Activated T-cell treated with anti-CD3 and anti-CD28 coated beads, Interleukin-2, amount 50 U/mL, for 48 hours (primary cell): ENCODE data around the gene NOB1.

ENCODE experiments used
- DNase-seq, 2 experiments: peaks; one replicate each; pipeline ENCODE4 v3.0.0-alpha.2; 2020

NOB1 gene

DNA sequence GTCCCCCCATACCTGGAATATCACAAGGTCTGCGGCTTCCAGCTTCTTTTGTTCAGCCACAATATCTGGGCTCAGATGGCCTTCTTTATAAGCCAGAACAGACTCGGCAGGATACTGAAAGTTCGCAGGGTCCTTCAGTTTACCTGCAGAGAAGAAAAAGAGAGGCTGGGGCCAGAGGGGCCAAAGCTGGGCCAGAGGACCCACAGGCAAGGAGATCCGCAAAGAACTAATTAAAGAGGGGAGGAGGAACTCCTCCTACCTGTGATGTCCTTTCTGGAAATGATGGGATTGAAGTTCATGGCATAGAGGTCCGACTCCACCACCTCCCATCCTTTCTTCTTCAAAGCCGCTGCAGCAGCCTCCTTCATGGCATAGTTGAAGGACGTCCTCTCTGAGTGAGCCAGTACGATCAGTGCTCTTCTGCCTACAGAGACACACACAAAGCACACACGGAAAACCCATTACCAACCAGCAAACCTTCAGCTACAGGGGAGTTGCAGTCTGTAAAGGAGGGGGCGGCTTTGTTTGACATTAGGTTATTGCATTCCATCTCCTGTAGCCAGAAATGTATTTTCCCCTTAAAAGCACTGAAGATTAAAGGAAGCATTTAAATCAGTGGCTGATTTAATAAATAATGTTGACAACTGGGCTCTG is 36.5 kb downstream of the NOB1 start:
- no peak for DNase-seq

DNA sequence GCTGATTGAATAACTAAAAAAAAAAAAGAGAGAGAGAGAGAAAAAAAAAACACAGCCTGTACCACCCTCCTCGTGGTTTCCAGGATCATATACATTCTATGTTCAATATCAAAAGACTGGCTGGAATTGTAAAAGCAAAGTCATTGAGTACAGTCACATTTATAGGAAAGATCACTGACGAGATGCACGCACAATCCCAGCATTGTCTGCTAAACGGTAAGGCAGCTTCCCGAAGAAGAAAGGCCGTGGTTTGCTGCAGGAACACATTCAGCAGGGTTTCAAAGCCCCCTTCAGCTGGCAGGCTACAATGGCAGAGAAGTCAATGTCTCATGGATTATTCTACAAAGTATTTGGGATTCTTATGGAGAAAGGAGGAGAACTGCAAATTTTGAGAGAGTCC is 37.7 kb downstream of the NOB1 start:
- DNase-seq, result no peak

DNA sequence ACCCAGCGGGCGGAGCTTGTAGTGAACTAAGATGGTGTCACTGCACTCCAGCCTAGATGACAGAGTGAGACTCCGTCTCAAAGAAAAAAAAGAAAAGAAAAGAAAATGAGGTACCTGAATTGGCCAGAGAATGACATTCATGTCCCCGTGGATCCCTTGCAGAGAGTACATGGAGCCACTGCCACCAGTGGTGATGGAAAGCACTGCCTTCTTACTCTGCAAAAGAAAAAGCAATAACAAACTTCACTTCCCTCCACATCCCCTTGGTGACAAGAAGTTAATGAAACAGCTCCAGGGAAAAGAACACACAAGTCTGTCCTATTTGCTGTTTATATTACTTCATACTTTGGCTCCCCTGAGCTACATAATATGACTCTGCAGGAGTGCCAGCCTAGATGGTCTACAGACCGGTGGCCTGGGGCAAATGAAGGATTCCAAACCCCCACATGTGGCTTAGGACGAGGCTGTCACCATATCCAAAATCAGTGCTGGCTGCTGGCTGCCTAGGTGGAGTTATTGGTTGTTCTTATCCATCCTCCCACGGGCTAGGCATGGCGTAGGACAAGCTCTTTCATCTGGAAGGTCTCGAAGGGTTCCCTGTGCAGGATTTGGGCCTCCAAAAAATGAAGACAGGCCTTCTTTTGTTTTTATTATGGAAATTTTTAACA is 41.7 kb downstream of the NOB1 start:
- no peak for DNase-seq

DNA sequence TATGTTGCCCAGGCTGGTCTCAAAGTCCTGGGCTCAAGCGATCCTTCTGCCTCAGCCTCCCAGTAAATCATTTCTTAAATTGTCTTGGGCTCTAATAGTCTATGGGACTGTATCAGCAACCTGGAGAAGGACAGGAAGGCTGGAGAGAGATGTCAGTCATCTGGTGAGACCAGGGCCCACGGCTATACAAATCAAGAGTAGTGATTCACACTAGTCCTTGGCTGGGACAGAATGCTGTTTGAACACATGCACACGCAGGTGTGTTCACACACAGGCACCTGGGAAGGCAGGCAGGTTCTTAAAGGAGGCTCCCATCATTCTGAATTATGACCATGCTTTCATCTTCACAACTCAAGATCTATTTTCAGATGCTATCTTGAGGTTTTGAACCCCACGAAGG is 42.4 kb downstream of the NOB1 start:
- no peak for DNase-seq

DNA sequence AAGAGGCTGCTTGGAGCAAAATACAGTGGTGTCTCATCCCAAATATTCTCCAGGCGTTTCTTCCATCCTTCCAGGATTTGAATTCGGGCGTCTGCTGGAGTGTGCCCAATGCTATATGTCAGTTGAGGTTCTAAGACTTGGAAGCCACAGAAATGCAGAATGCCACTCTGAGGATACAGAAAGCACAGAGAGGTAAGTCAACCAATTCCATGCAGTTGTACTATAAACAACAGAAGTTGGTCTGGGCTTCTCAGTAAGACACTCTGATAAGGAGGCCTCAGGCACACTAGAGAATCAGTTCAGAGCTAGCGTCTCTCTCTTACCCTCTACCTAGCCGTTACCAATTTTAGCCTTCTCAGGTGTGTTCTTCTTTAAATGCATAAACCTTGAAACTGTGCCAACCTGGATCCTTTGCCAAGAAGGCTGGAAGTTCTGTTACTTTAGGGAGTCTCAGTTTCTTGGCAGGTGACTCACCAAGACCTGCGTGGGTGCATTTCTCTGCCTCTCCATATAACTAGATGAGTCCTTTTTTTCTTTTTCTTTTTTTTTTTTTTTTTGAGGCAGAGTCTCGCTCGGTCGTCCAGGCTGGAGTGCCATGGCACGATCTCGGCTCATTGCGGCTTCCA is 43.5 kb downstream of the NOB1 start:
- DNase-seq, result no peak

DNA sequence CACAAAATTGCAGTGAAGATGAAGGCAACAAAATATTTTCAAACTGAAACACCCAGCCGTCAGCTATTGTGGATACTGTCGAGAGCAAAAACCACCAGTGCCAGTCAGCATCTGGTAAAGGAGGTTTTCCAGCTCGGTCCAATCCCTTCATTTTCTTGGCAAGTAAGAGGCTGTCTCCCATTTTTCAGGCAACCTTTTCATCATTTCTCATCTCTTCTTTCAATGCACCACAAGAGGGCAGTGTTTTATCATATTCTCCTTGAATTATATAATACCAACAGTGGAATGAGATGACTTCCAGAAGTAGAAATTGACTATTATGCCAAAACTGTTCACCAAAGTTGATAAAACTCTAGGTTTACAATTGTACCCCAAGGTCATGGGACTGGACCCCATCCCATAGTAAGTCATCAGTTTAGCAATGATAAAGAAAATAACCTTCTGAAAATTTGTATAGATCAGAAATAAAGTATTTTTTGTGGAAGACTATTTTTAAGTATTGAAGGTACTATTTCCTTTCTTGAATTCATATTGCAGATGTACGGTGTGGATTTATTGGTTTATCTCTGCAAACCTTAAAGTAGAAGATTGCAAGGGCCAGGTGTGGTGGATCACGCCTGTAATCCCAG is 45.2 kb downstream of the NOB1 start:
- DNase-seq, result no peak

DNA sequence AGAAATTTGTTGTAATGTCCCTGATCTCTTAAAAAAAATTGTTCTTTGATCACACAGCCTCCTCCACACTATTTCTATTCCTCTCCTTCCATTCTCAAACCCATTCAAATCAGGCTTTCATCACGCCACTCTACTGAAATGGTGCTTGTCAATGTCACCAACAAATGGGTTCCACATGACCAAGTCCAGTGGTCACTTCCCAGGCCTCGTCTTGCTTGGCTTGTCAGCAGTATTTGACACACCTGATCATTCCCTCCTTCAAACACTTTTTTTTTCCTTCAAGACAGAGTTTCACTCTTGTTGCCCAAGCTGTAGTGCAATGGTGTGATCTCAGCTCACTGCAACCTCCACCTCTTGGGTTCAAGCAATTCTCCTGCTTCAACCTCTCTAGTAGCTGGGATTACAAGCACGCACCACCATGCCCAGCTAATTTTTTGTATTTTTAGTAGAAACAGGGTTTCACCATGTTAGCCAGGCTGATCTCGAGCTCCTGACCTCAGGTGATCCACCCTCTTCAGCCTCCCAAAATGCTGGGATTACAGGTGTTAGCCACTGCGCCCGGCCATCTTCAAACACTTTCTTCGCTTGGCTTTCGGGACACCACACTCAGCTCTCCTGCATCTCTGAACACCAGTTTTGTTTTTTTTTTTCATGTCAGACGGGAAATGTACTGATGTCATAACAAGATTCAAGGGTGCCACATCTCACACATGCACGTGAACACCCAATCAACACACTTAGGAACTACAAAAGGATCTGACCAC is 46.6 kb downstream of the NOB1 start:
- DNase-seq, result no peak

DNA sequence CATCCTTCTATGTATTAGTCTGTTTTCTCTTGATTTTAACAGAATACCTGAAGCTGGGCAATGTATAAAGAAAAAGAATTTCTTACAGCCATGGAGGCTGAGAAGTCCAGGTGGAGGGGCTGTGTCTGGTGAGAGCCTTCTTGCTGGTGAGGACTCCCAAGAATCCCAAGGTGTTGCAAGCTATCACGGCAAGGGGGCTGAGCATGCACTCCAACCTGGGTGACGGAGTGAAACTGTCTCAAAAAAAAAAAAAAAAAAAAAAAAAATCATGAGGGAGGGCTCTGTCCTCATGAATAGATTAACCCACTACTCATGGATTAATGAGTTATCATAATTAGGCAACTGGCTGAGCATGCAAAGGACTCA is 47.8 kb downstream of the NOB1 start:
- DNase-seq, result no peak

DNA sequence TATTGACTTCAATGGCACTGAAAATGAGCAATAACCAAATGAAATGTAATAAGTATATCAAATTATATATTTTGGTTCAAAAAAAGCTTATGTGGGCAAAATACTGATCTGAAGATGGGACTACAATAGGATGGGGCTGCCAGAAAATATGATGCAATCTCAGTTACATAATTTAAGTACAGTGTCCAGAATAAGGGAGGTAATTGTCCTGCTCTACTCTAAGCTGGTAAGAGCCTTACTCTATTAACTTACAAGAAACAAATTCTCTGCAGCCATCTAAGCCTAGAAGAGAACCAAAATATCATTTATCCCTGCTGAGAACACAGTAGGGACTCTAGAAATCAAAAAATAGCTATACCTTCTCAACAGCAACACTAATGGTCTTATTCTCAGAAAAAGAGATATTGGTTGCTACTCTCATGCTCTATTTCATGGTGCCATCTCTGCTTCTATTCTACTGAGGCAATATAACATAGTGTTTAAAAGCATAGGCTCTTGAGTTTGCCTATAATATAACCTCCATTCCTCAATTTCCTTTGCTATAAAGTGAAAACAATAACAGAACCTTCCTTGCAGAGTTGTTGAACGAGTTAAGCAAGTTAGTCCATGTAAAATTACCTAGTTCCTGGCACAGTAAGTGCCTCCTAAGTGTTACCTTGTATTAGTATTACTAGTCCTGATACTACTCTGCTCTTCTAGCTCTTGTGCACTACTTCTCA is 48.3 kb downstream of the NOB1 start:
- no peak for DNase-seq

DNA sequence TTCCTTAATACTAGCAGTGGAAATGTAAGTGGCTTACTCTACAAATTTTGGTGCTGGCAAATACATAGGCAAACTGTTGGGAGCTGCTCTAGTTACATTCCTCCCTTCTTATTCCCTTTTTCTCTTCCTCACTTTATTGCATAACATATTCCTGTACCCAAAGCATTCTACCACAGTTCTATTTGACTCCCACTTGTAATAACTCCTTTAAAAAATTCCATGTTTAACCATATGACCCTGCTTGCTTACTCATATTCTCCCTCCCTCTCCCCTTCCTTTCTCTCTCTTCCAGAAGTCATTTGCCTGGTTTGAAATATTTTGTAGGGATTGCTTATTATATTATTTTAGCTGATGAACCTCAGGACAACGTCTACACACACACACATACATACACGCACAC is 51.1 kb downstream of the NOB1 start:
- DNase-seq, result no peak

DNA sequence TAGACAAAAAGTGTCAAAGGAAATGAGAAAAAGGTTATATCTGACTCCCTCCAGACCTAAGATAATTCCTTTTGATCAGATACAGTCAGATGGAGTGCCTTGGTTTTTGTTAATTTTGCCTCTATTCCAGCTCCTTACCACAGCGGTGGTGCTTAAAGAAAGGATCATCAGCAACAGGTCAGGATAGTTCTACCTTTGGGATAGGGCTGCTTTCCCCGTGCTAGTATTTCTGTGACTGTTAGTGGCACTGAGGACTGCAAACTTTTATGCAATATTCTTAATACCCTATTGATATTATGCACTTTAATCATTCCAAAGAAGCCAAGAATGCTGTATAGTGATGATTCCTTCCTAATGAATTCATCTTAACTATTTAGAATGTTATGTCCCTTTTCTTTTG is 52.9 kb downstream of the NOB1 start:
- DNase-seq, result no peak

DNA sequence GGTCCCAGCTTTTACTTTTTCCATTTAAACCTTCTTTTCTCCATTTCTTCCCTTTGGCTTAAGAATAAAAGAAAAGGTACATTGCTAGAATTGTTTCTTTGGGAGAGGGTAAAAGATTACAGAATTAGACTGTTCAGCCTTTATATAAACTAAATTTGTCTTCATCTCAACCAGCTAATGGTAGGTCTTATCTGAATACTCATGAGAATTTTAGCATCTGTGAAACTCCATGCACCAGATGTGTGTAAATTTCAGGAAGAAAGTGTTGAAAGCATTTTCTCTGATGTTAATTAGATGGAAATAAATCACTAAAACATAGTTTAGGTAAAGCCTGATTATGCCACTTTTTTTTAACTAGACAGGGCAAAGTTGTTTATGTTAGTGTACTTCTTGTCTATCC is 53.3 kb downstream of the NOB1 start:
- no peak for DNase-seq

DNA sequence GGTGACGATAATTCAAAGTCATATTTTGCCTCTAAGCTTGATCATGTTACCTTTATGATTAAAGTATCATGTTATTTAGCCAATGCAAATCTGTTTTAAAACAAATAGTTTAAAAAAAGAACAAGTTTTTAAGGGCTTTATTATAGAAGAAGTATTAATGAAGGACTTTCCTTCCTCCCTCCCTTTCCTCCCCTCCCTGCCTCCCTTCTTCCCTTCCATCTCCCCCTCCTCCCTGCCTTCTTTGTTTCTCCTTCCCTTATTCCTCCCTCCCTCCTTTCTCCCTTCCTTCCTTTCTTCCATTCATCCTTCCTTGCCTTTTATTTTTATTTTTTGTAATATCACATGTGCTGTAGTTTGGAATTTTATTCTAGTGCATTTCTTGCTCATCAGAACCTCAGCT is 54.8 kb downstream of the NOB1 start:
- no peak for DNase-seq

DNA sequence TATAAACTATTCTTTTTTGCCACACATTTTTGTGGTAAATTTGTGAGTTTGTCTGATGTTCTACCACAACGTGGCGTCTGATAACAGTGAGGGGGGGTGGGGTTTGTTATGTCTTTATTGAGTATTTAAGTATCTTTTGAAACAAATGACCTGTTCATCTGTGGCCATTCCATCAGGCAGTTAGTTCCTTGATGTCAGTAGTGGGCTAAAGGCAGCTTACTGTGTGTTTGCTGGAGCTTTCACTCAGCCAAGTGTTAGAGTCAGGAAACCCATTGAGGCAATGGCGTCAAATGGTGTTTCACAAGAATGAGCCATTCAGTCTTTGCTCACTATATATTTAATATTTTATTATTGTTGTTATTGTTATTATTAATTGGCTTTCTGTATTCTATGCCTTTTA is 56.3 kb downstream of the NOB1 start:
- no peak for DNase-seq

DNA sequence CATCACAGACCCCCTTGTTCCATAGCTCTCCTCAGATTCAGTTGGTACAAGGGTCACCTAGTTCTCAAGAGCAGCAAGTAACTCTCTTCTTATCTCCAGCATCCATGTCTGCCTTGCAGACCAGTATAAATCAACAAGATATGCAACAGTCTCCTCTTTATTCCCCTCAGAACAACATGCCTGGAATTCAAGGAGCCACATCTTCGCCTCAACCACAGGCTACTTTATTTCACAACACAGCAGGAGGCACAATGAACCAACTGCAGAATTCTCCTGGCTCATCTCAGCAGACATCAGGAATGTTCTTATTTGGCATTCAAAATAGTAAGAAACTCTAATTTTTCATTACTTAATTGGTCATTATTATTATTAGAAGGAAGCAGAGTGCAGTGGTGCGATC is 60.8 kb downstream of the NOB1 start:
- no peak for DNase-seq

DNA sequence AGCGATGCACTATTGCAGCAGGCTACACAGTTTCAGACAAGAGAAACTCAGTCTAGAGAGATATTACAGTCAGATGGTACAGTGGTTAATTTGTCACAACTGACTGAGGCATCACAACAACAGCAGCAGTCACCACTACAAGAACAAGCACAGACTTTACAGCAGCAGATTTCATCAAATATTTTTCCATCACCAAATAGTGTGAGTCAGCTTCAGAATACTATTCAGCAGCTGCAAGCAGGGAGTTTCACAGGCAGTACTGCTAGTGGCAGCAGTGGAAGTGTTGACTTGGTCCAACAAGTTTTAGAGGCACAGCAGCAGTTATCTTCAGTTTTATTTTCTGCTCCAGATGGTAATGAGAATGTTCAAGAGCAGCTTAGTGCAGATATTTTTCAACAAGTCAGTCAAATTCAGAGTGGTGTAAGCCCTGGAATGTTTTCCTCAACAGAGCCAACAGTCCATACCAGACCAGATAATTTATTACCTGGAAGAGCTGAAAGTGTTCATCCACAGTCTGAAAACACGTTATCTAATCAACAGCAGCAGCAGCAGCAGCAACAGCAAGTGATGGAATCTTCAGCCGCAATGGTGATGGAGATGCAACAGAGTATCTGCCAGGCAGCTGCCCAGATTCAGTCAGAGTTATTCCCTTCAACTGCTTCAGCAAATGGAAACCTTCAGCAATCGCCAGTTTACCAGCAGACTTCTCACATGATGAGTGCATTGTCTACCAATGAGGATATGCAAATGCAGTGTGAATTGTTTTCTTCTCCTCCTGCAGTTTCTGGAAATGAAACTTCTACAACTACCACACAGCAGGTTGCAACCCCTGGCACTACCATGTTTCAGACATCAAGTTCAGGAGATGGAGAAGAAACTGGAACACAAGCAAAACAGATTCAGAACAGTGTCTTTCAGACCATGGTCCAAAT is 62.5 kb downstream of the NOB1 start:
- DNase-seq, result no peak
